H9 (cell line): ENCODE data around the gene SLC4A2. TPM values are rescaled to one million over a fixed set of nuclear protein-coding genes. Genes with fewer than 3 reads are reported as not detected.

Experiments
- DNase-seq: peaks from one replicate; pipeline ENCODE4 v3.0.0-alpha.2; 2017
- H2AFZ ChIP-seq: one replicate; pipeline ENCODE4 v1.6.1; 2013; ENCODE audit warnings: mild to moderate bottlenecking, low read length, control low read depth, moderate library complexity
- H2AK5ac ChIP-seq: 2 replicates; pipeline ENCODE4 v1.6.1; 2013; ENCODE audit warnings: low read length, control low read depth, mixed read lengths; ENCODE audit not compliant: insufficient read length
- H2BK120ac ChIP-seq: one replicate; pipeline ENCODE4 v1.6.1; 2013; ENCODE audit warnings: low read depth, mild to moderate bottlenecking, low read length, control low read depth, inconsistent platforms; ENCODE audit not compliant: poor library complexity, severe bottlenecking
- H2BK12ac ChIP-seq: 2 replicates; pipeline ENCODE4 v1.6.1; 2013; ENCODE audit warnings: low read length, control low read depth, mixed read lengths, low read depth; ENCODE audit not compliant: insufficient read length
- H2BK15ac ChIP-seq: 2 replicates; pipeline ENCODE4 v1.6.1; 2013; ENCODE audit warnings: low read depth, low read length, control low read depth
- H2BK20ac ChIP-seq: one replicate; pipeline ENCODE4 v1.6.1; 2013; ENCODE audit warnings: low read depth, mild to moderate bottlenecking, low read length, control low read depth, inconsistent platforms; ENCODE audit not compliant: poor library complexity, severe bottlenecking
- H2BK5ac ChIP-seq: 2 replicates; pipeline ENCODE4 v1.6.1; 2013; ENCODE audit warnings: low read length, control low read depth, mixed read lengths; ENCODE audit not compliant: insufficient read length
- H3K14ac ChIP-seq: 2 replicates; pipeline ENCODE4 v1.6.1; 2013; ENCODE audit warnings: low read length, control low read depth; ENCODE audit not compliant: insufficient read depth
- H3K18ac ChIP-seq: 2 replicates; pipeline ENCODE4 v1.6.1; 2013; ENCODE audit warnings: low read depth, mild to moderate bottlenecking, mixed read lengths, low read length, control low read depth; ENCODE audit not compliant: insufficient read length
- H3K23ac ChIP-seq: 2 replicates; pipeline ENCODE4 v1.6.1; 2013; ENCODE audit warnings: low read length, control low read depth, mixed read lengths, low read depth; ENCODE audit not compliant: insufficient read length
- H3K23me2 ChIP-seq: 2 replicates; pipeline ENCODE4 v1.6.1; 2013; ENCODE audit warnings: low read depth, mild to moderate bottlenecking, mixed read lengths, low read length, control low read depth; ENCODE audit not compliant: insufficient read length, poor library complexity, severe bottlenecking
- H3K27ac ChIP-seq: 2 replicates; pipeline ENCODE4 v1.5.1; 2013; ENCODE audit warnings: low read length, control low read depth, mixed read lengths, low read depth; ENCODE audit not compliant: insufficient read length
- H3K27me3 ChIP-seq: 2 replicates; pipeline ENCODE4 v1.6.1; 2013; ENCODE audit warnings: low read length, control low read depth, inconsistent platforms; ENCODE audit not compliant: insufficient read depth
- H3K4ac ChIP-seq: 2 replicates; pipeline ENCODE4 v1.6.1; 2013; ENCODE audit warnings: low read depth, mild to moderate bottlenecking, control low read depth, inconsistent platforms, low read length, moderate library complexity
- H3K4me1 ChIP-seq: 2 replicates; pipeline ENCODE4 v1.6.1; 2013; ENCODE audit warnings: low read length, control low read depth, inconsistent platforms; ENCODE audit not compliant: insufficient read depth
- H3K4me2 ChIP-seq: 2 replicates; pipeline ENCODE4 v1.6.1; 2013; ENCODE audit warnings: low read length, control low read depth, mixed read lengths; ENCODE audit not compliant: insufficient read length, insufficient read depth
- H3K56ac ChIP-seq: 2 replicates; pipeline ENCODE4 v1.6.1; 2013; ENCODE audit warnings: low read depth, mild to moderate bottlenecking, mixed read lengths, low read length, control low read depth; ENCODE audit not compliant: insufficient read length
- H3K79me1 ChIP-seq: 2 replicates; pipeline ENCODE4 v1.6.1; 2013; ENCODE audit warnings: low read depth, mild to moderate bottlenecking, moderate library complexity, low read length, control low read depth, inconsistent platforms; ENCODE audit not compliant: insufficient read depth, poor library complexity, severe bottlenecking
- H3K79me2 ChIP-seq: 2 replicates; pipeline ENCODE4 v1.6.1; 2013; ENCODE audit warnings: low read length, control low read depth, inconsistent platforms; ENCODE audit not compliant: insufficient read depth
- H3K9ac ChIP-seq: 2 replicates; pipeline ENCODE4 v1.6.1; 2013; ENCODE audit warnings: low read length, control low read depth, mixed read lengths; ENCODE audit not compliant: insufficient read length; ENCODE audit errors: extremely low read depth
- H3K9me3 ChIP-seq: one replicate; pipeline ENCODE4 v1.6.1; 2013; ENCODE audit warnings: low read depth, low read length, inconsistent platforms; ENCODE audit not compliant: control insufficient read depth
- H3T11ph ChIP-seq: one replicate; pipeline ENCODE4 v1.6.1; 2013; ENCODE audit warnings: mild to moderate bottlenecking, low read length, control low read depth, inconsistent platforms
- H4K20me1 ChIP-seq: one replicate; pipeline ENCODE4 v1.6.1; 2013; ENCODE audit not compliant: control insufficient read depth, insufficient read length, insufficient read depth
- H4K5ac ChIP-seq: 2 replicates; pipeline ENCODE4 v1.6.1; 2013; ENCODE audit warnings: low read depth, mild to moderate bottlenecking, mixed read lengths, low read length, control low read depth; ENCODE audit not compliant: insufficient read length
- H4K8ac ChIP-seq: replicated peaks from 2 replicates; pipeline ENCODE4 v1.6.1; 2013; ENCODE audit warnings: low read length, control low read depth, mixed read lengths, low read depth; ENCODE audit not compliant: insufficient read length
- H4K91ac ChIP-seq: 2 replicates; pipeline ENCODE4 v1.6.1; 2013; ENCODE audit warnings: low read depth, mild to moderate bottlenecking, moderate library complexity, mixed read lengths, low read length, control low read depth; ENCODE audit not compliant: insufficient read length
- H3K27ac Mint-ChIP-seq, 3 experiments: 2 replicates in 2 of 3; 3 replicates in 1 of 3; pipeline ENCODE4 v1.8.0; 2020 to 2021; ENCODE audit warnings: mixed read lengths in 3 of 3, mild to moderate bottlenecking in 1 of 3, moderate library complexity in 1 of 3
- H3K27me3 Mint-ChIP-seq: 2 replicates; pipeline ENCODE4 v1.8.0; 2021; ENCODE audit warnings: low read depth, mild to moderate bottlenecking, moderate library complexity, mixed read lengths
- H3K36me3 Mint-ChIP-seq, 3 experiments: 2 replicates in 2 of 3; 3 replicates in 1 of 3; pipeline ENCODE4 v1.8.0; 2020 to 2021; ENCODE audit warnings: low read depth in 3 of 3, mixed read lengths in 3 of 3; ENCODE audit not compliant: insufficient read depth in 1 of 3
- H3K4me1 Mint-ChIP-seq, 2 experiments: 2 replicates each; pipeline ENCODE4 v1.8.0; 2020; ENCODE audit warnings: mixed read lengths in 2 of 2
- H3K4me3 Mint-ChIP-seq, 2 experiments: 2 replicates in 1 of 2; 3 replicates in 1 of 2; pipeline ENCODE4 v1.8.0; 2020 to 2021; ENCODE audit warnings: mild to moderate bottlenecking in 2 of 2, mixed read lengths in 2 of 2, moderate library complexity in 1 of 2
- H3K9me3 Mint-ChIP-seq, 2 experiments: 2 replicates in 1 of 2; 3 replicates in 1 of 2; pipeline ENCODE4 v1.8.0; 2020; ENCODE audit warnings: mild to moderate bottlenecking in 2 of 2, mixed read lengths in 2 of 2, moderate library complexity in 1 of 2
- WGBS: extraction: QIAGEN DNeasy Blood & Tissue Kit; methylation state at CpG from one replicate; pipeline ENCODE4 v1.1.7; 2013; ENCODE audit warnings: missing lambda C conversion rate, low lambda C conversion rate, mixed read lengths; ENCODE audit not compliant: insufficient read length; ENCODE audit errors: extremely low coverage; 5-methylcytosine and 5-hydroxymethylcytosine counted together
- total RNA-seq: library from RNA; stranded (reverse); gene quantifications from 2 replicates; pipeline ENCODE4 v1.2.1, GENCODE V29; 2021
- TF ChIP-seq, protein P1 (sequence below): fragments of 200-600 bp; sonication (generic); conservative IDR thresholded peaks from 3 replicates; pipeline ENCODE4 v1.8.0; 2021; ENCODE audit warnings: antibody characterized with exemption, mild to moderate bottlenecking

The SLC4A2 gene
- total RNA-seq, 1 experiment from 2014 or later, result 136 TPM

DNA sequence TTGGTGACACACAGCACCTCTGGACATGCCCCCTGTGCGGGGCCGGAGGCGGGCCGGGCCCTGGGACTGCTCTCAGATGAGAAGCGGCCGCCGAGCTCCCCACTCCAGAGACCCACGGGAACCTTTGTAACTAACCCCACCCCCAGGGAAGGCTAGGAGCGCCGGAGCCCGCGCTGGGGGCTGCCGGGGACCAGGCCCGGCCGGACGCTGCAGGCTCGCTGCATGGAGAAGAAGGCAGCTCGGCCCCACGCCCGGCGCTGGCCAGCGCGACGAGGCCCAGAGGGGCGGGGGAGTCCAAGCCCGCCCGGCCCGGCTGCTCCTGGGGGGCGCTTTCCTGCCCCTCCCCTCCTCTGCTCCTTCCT is 63.4 kb downstream of the SLC4A2 start:
- Histone ChIP-seq H3K23me2 (peaks cover 10% of the 10 kb centered on the region), H2BK15ac (no peak overlapping the region), H4K5ac (no peak overlapping the region), H3K18ac (no peak overlapping the region), H2AK5ac (no peak overlapping the region), H3K23ac (no peak overlapping the region), H2BK5ac (no peak overlapping the region), H3K9ac (no peak overlapping the region), H4K20me1 (no peaks in the 10 kb centered on the region), H3K79me1 (no peaks in the 10 kb centered on the region), H3K14ac (no peak overlapping the region), H3K27ac (no peak overlapping the region), H2AFZ (no peak overlapping the region), H3K4me2 (no peak overlapping the region), H3K4ac (no peak overlapping the region), H2BK12ac (no peak overlapping the region), H4K8ac (no peak overlapping the region), H3K9me3 (no peaks in the 10 kb centered on the region), H4K91ac (no peak overlapping the region), H3K79me2 (no peaks in the 10 kb centered on the region), H3K56ac (no peak overlapping the region), H3T11ph (no peak overlapping the region), H2BK20ac (no peak overlapping the region), H3K4me1 (peaks cover 3% of the 10 kb centered on the region; the same call in 1 of the 2 replicates), H2BK120ac (no peak overlapping the region), H3K27me3 (no peaks in the 10 kb centered on the region)
- Mint-ChIP-seq H3K27me3 (peaks cover 18% of the 10 kb centered on the region), H3K4me3 (no peak overlapping the region), H3K36me3 (peaks cover 33 to 64% (median 55%) of the 10 kb centered on the region in 3 experiments), H3K9me3 (no peaks in the 10 kb centered on the region), H3K4me1 (peaks cover 19 to 26% of the 10 kb centered on the region in 2 experiments), H3K27ac (no peak overlapping the region)
- no CpG with 5 or more reads among the region's 29 CpGs for WGBS
- TF ChIP-seq, protein P1, sequence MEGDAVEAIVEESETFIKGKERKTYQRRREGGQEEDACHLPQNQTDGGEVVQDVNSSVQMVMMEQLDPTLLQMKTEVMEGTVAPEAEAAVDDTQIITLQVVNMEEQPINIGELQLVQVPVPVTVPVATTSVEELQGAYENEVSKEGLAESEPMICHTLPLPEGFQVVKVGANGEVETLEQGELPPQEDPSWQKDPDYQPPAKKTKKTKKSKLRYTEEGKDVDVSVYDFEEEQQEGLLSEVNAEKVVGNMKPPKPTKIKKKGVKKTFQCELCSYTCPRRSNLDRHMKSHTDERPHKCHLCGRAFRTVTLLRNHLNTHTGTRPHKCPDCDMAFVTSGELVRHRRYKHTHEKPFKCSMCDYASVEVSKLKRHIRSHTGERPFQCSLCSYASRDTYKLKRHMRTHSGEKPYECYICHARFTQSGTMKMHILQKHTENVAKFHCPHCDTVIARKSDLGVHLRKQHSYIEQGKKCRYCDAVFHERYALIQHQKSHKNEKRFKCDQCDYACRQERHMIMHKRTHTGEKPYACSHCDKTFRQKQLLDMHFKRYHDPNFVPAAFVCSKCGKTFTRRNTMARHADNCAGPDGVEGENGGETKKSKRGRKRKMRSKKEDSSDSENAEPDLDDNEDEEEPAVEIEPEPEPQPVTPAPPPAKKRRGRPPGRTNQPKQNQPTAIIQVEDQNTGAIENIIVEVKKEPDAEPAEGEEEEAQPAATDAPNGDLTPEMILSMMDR, result no peak
- no peak for DNase-seq
